Activated CD8-positive, alpha-beta T cell treated with anti-CD3 and anti-CD28 coated beads for 36 hours (primary cell): Measurements from ENCODE around the gene UGGT1. TPM values are rescaled to one million over a fixed set of nuclear protein-coding genes. Genes with fewer than 3 reads are reported as not detected.
"Not testable (repeated sequence)": the region's sequence is repeated elsewhere in the genome, so short reads cannot be mapped to it uniquely, and the experiment has no call there.

Source experiments
- ATAC-seq: fragments of 200-7000 bp; cut with Tn5 transposase; one replicate; pipeline ENCODE4 v1.10.0; 2021; ENCODE audit warnings: mild to moderate bottlenecking, moderate library complexity
- CTCF ChIA-PET: fragments of 350-600 bp; sonication (Branson Sonifier 250); formaldehyde crosslinking; loops from one replicate; lab custom pipeline; 2021; ENCODE audit warnings: antibody characterized with exemption; lab: Charles Lee
- POLR2A ChIA-PET: fragments of 350-600 bp; sonication (Branson Sonifier 250); formaldehyde crosslinking; loops from one replicate; lab custom pipeline; 2021; ENCODE audit warnings: antibody characterized with exemption; lab: Charles Lee
- DNase-seq: peaks from one replicate; pipeline ENCODE4 v3.0.0-alpha.2; 2020
- H3K27ac Mint-ChIP-seq: one replicate; pipeline ENCODE4 v1.8.0; 2021; ENCODE audit warnings: mild to moderate bottlenecking, mixed read lengths
- H3K27me3 Mint-ChIP-seq: one replicate; pipeline ENCODE4 v1.8.0; 2021; ENCODE audit warnings: mixed read lengths
- H3K36me3 Mint-ChIP-seq: one replicate; pipeline ENCODE4 v1.8.0; 2021; ENCODE audit warnings: low read depth, mixed read lengths
- H3K4me1 Mint-ChIP-seq: one replicate; pipeline ENCODE4 v1.8.0; 2021; ENCODE audit warnings: low read depth, mixed read lengths
- H3K4me3 Mint-ChIP-seq: one replicate; pipeline ENCODE4 v1.8.0; 2021; ENCODE audit warnings: mild to moderate bottlenecking, moderate library complexity, mixed read lengths
- H3K9me3 Mint-ChIP-seq: one replicate; pipeline ENCODE4 v1.8.0; 2021; ENCODE audit warnings: mixed read lengths
- intact Hi-C: fragments of 100-400 bp; cut with micrococcal nuclease; formaldehyde crosslinking; loops from one replicate; pipeline ENCODE4 v1.10.0; 2022
- total RNA-seq, 2 experiments: library from RNA; stranded (reverse); gene quantifications; one replicate each; pipeline ENCODE4 v1.2.3, GENCODE V29; 2021
- TF ChIP-seq, protein P1 (sequence below): fragments of 200-600 bp; IDR thresholded peaks from one replicate; pipeline ENCODE4 v1.8.0; 2022; ENCODE audit warnings: antibody characterized with exemption, mild to moderate bottlenecking

The UGGT1 gene
- total RNA-seq, 2 experiments from 2014 or later, result 47.7 to 51.6 TPM

DNA sequence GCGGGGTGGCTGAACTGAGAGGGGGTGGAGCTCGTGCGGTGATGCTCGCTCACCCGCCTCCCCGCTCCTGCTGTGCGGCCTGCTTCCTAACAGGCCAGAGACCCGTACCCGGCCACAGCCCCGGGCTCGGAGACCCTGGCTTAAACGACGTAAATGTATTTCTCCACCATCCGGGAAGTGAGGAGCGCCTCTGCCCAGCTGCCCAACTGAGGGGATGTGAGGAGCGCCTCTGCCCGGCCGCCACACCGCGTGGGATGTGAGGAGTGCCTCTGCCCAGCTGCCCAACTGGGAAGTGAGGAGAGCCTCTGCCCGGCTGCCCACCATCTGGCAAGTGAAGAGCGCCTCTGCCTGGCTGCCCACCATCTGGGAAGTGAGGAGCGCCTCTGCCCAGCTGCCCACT lies 117.0 kb downstream of the UGGT1 start:
- H3K9me3 Mint-ChIP-seq, result no peaks in the 10 kb centered on the region
- TF ChIP-seq, protein P1, sequence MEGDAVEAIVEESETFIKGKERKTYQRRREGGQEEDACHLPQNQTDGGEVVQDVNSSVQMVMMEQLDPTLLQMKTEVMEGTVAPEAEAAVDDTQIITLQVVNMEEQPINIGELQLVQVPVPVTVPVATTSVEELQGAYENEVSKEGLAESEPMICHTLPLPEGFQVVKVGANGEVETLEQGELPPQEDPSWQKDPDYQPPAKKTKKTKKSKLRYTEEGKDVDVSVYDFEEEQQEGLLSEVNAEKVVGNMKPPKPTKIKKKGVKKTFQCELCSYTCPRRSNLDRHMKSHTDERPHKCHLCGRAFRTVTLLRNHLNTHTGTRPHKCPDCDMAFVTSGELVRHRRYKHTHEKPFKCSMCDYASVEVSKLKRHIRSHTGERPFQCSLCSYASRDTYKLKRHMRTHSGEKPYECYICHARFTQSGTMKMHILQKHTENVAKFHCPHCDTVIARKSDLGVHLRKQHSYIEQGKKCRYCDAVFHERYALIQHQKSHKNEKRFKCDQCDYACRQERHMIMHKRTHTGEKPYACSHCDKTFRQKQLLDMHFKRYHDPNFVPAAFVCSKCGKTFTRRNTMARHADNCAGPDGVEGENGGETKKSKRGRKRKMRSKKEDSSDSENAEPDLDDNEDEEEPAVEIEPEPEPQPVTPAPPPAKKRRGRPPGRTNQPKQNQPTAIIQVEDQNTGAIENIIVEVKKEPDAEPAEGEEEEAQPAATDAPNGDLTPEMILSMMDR, result no peak
- ChIA-PET CTCF (no interaction called here), POLR2A (no interaction called here)
- no peak overlapping the region for H3K27ac Mint-ChIP-seq
- DNase-seq, result no peak
- ATAC-seq, result no peak
- no peaks in the 10 kb centered on the region for H3K36me3 Mint-ChIP-seq
- no peaks in the 10 kb centered on the region for H3K27me3 Mint-ChIP-seq
- H3K4me3 Mint-ChIP-seq, result no peak overlapping the region
- no peaks in the 10 kb centered on the region for H3K4me1 Mint-ChIP-seq
- intact Hi-C loops, result no loop called here

DNA sequence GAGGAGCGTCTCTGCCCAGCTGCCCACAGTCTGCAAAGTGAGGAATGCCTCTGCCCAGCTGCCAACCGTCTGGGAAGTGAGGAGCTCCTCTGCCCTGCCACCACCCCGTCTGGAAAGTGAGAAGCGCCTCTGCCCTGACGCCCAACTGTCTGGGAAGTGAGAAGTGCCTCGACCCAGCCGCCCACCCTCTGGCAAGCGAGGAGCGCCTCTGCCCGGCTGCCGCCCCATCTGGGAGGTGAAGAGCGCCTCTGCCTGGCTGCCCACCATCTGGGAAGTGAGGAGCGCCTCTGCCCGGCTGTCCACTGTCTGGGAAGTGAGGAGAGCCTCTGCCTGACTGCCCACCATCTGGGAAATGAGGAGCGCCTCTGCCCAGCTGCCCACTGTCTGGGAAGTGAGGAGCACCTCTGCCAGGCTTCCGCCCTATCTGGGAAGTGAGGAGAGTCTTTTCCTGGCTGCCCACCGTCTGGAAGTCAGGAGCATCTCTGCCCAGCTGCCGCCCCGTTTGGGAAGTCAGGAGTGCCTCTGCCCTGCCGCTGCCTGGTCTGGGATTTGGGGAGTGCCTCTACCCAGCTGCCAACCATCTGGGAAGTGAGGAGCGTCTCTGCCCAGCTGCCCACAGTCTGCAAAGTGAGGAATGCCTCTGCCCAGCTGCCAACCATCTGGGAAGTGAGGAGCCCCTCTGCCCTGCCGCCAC lies 117.8 kb downstream of the UGGT1 start:
- H3K27ac Mint-ChIP-seq, H3K4me3 Mint-ChIP-seq, H3K36me3 Mint-ChIP-seq, DNase-seq, H3K27me3 Mint-ChIP-seq, POLR2A ChIA-PET, CTCF ChIA-PET, ATAC-seq, H3K4me1 Mint-ChIP-seq, H3K9me3 Mint-ChIP-seq, intact Hi-C loops: not testable (repeated sequence)

DNA sequence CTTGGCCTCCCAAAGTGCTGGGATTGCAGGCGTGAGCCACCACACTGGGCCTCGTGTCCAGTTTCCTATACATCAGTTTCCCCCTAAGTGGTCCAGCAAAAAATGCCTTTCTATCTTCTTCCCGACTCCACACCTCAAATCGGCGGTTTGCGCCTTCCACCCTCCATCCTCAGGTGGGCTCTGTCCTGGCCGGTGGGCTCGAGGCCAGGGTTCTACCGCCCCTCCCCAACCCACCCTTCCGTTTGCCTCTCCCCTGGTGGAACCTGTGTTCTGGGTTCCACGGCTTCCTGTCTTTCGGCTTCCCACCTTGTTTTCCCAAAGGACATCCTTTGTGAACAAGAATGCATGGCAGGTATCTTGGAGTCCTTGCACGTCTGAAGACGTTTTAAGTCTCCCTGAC lies 123.3 kb downstream of the UGGT1 start:
- DNase-seq (no peak), ATAC-seq (no peak)
- ChIA-PET POLR2A (no interaction called here), CTCF (no interaction called here)
- no peaks in the 10 kb centered on the region for H3K27me3 Mint-ChIP-seq
- H3K9me3 Mint-ChIP-seq, result no peaks in the 10 kb centered on the region
- TF ChIP-seq, protein P1, result no peak
- intact Hi-C loops, result no loop called here
- no peaks in the 10 kb centered on the region for H3K36me3 Mint-ChIP-seq
- no peaks in the 10 kb centered on the region for H3K4me1 Mint-ChIP-seq
- no peak overlapping the region for H3K27ac Mint-ChIP-seq
- no peak overlapping the region for H3K4me3 Mint-ChIP-seq

DNA sequence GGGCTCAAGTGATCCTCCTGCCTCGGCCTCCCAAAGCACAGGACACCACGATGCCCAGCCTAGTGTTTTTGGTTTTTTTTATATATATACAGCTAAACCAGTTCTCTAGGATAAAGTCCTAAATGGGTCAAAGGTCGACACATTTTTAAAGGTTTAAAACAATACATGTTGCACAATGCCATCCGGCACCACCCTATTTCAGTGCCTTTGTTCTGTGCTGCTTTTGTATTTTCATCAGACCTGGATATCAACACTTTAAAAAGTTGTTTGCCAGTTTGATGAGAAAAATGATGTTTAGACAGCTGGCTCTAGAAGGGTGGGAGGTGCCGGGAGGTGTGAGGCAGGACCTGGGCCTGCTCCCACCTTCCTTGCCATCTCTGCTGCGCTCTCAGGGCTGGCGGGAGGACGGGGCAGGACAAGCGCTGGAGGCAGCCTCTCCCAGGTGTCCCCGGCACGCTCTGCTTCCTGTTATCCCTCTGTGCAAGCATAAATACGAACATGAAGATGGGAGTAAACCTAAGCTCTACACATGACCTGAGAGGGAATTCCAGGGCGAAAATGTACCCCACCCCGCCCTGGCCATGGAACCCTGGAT lies 124.0 kb downstream of the UGGT1 start:
- Mint-ChIP-seq H3K36me3 (no peaks in the 10 kb centered on the region), H3K4me3 (no peak overlapping the region), H3K27me3 (no peaks in the 10 kb centered on the region), H3K9me3 (no peaks in the 10 kb centered on the region), H3K27ac (no peak overlapping the region), H3K4me1 (no peaks in the 10 kb centered on the region)
- intact Hi-C loops, result no loop called here
- POLR2A ChIA-PET, result no interaction called here
- no peak for DNase-seq
- CTCF ChIA-PET, result no interaction called here
- ATAC-seq, result no peak
- TF ChIP-seq, protein P1, result no peak

DNA sequence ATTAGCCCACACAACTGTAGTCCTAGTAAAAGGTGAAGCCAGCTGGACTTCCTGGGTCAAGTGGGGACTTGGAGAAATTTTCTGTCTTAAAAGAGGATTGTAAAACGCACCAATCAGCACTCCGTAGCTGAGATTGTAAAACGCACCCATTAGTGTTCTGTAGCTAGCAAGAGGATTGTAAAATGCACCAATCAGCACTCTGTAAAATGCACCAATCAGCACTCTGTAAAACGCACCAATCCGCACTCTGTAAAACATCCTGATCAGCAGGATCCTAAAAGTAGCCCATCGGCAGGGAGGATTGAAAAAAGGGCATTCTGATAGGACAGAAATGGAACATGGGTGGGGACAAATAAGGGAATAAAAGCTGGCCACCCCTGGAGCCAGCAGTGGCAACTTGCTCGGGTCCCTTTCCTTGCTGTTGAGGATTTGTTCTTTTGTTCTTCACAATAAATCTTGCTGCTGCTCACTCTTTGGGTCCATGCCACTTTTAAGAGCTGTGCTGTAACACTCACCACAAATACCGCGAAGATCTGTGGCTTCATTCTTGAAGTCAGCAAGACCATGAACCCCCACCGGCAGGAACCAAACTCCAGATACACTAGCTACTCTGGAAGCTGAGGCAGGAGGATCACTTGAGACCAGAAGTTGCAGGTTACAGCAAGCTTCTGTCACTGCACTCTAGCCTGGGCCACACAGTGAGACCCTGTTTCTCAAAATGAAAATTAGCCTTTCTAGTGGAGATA lies 125.1 kb downstream of the UGGT1 start:
- no peaks in the 10 kb centered on the region for H3K36me3 Mint-ChIP-seq
- no peaks in the 10 kb centered on the region for H3K9me3 Mint-ChIP-seq
- intact Hi-C loops, result no loop called here
- no peaks in the 10 kb centered on the region for H3K27me3 Mint-ChIP-seq
- TF ChIP-seq, protein P1, result no peak
- DNase-seq (no peak), ATAC-seq (no peak)
- H3K4me3 Mint-ChIP-seq, result no peak overlapping the region
- H3K4me1 Mint-ChIP-seq, result no peaks in the 10 kb centered on the region
- CTCF ChIA-PET, result interaction anchor here (0.7 to 1.6 kb wide), 2 partner anchors 18 to 27 kb away, joined by 3 to 5 read pairs; no protein-coding TSS in a partner anchor
- POLR2A ChIA-PET, result no interaction called here
- H3K27ac Mint-ChIP-seq, result no peak overlapping the region
